Vagina (tissue), 2 donors: Measurements from ENCODE around the gene URB2. TPM values are rescaled to one million over a fixed set of nuclear protein-coding genes. Genes with fewer than 3 reads are reported as not detected.
A peak's percentile ranks its signal among the peaks of the same experiment; 100 is the strongest.
"Not testable (repeated sequence)": the region's sequence is repeated elsewhere in the genome, so short reads cannot be mapped to it uniquely, and the experiment has no call there.

Experiments
- DNase-seq, 2 donors: peaks; one replicate each; pipeline ENCODE4 v3.0.0-alpha.2; 2017; ENCODE audit errors: extremely low spot score in 2 of 2
- H3K27ac ChIP-seq: fragments of 200-600 bp; sonication (generic); one replicate; pipeline ENCODE4 v1.5.1; 2019
- H3K27me3 ChIP-seq: fragments of 200-600 bp; sonication (generic); one replicate; pipeline ENCODE4 v1.5.1; 2019
- H3K36me3 ChIP-seq, 2 donors: fragments of 200-600 bp; sonication (generic); one replicate each; pipeline ENCODE4 v1.5.1; 2017 to 2019
- H3K4me1 ChIP-seq: fragments of 200-600 bp; sonication (generic); one replicate; pipeline ENCODE4 v1.5.1; 2019
- H3K4me3 ChIP-seq, 2 donors: fragments of 200-600 bp; sonication (generic); 1 replicate in 1 of 2; 2 replicates in 1 of 2; pipeline ENCODE4 v1.5.1; 2016 to 2019
- H3K9me3 ChIP-seq: fragments of 200-600 bp; sonication (generic); one replicate; pipeline ENCODE4 v1.5.1; 2019
- CTCF ChIP-seq, 3 experiments: fragments of 450-650 bp in 2 of 3; fragments of 200-600 bp in 1 of 3; sonication (generic) in 1 of 3; IDR thresholded peaks; one replicate each; pipeline ENCODE4 v1.5.1; 2017 to 2019; ENCODE audit warnings: antibody characterized with exemption in 3 of 3, mild to moderate bottlenecking in 2 of 3, moderate library complexity in 2 of 3
- POLR2A ChIP-seq, 2 donors: fragments of 450-650 bp; IDR thresholded peaks; one replicate each; pipeline ENCODE4 v1.6.1; 2017; ENCODE audit warnings: antibody characterized with exemption in 2 of 2, mild to moderate bottlenecking in 2 of 2, moderate library complexity in 2 of 2
- POLR2AphosphoS5 ChIP-seq, 2 donors: sonication (generic); formaldehyde crosslinking; IDR thresholded peaks; one replicate each; pipeline ENCODE4 v1.9.0; 2017; ENCODE audit warnings: antibody characterized with exemption in 2 of 2, mild to moderate bottlenecking in 2 of 2, low read depth in 1 of 2; ENCODE audit not compliant: insufficient read depth in 1 of 2
- intact Hi-C: fragments of 100-400 bp; cut with DNase I; formaldehyde crosslinking; loops from one replicate; pipeline ENCODE4 v1.15.1; 2023
- total RNA-seq: library from RNA; depleted of rRNA; stranded (reverse); fragments of >200 nt; gene quantifications from one replicate; pipeline ENCODE4 v1.2.3, GENCODE V29; 2016

The URB2 gene
- total RNA-seq, 1 donor from 2014 or later, result 9.3 TPM

DNA sequence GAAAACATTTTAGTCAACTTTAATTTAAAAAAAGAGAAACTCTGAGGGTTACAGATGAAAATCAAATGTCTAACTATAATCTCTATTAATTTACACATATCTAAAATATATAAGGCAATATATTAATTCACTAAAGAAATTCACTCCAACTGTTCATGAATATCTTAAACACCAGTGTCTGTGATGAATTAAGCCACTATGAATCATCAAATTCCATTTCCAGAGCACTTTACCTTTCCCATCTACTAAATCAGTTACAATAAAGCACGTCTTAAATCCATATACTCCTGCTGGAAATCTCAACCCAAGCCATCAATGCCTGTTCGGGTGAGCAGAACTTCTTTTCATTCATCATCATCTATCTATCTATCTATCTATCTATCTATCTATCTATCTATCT lies 4.4 kb upstream of the URB2 start:
- Histone ChIP-seq H3K9me3 (no peaks in the 10 kb centered on the region), H3K4me1 (peaks cover 38% of the 10 kb centered on the region), H3K27ac (no peak overlapping the region), H3K27me3 (no peaks in the 10 kb centered on the region), H3K4me3 (no peak overlapping the region), H3K36me3 (no peaks in the 10 kb centered on the region)
- intact Hi-C loops, result no loop called here
- TF ChIP-seq POLR2A (IDR thresholded peaks at IDR 0.05), result no peak
- no peak for TF ChIP-seq CTCF (IDR thresholded peaks at IDR 0.05)
- no peak for TF ChIP-seq POLR2AphosphoS5 (IDR thresholded peaks at IDR 0.05; ENCODE audit: insufficient read depth in 1 of 2, low read depth in 1 of 2)
- no peak for DNase-seq

DNA sequence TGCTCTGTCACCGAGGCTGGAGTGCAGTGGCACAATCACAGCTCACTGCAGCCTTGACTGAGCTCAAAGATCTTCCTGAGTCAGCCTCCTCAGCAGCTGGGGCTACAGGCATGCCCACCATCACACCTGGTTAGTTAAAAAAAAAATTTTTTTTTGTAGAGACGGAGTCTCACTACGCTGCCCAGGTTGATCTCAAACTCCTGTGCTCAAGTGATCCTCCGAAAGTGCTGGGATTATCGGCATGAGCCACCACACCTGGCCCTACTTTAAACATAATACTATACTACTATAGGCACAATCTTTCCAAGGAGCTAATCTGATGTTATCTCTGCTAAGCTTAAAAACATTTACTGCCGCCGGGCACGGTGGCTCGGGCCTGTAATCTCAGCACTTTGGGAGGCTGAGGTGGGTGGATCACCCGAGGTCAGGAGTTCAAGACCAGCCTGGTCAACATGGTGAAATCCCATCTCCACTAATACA lies 3.4 kb upstream of the URB2 start:
- DNase-seq, H3K27ac ChIP-seq, H3K4me3 ChIP-seq, H3K9me3 ChIP-seq, H3K27me3 ChIP-seq, intact Hi-C loops, H3K36me3 ChIP-seq: not testable (repeated sequence)
- peaks cover 47% of the 10 kb centered on the region for H3K4me1 ChIP-seq

DNA sequence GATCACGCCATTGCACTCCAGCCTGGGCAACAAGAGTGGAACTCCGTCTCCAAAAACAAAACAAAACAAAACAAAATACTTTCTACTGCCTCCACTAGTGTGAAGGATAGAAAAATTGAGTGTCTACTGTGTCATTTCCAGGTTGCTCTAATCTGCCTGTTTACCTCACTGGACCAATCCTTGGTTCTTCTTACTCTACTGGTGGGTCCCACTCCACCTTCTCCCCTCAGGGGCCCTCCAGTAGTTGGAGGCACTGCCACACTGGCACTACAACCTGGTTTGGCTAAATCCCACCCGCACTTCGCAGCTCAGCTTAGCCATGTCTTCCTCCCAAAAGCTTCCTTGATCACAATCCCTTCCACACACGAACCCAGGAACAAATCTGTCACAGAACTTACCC lies 2.8 kb upstream of the URB2 start:
- Histone ChIP-seq H3K4me3 (no peak overlapping the region), H3K36me3 (no peaks in the 10 kb centered on the region), H3K4me1 (peaks cover 47% of the 10 kb centered on the region), H3K27ac (no peak overlapping the region), H3K9me3 (no peaks in the 10 kb centered on the region), H3K27me3 (no peaks in the 10 kb centered on the region)
- no peak for DNase-seq
- no peak for TF ChIP-seq POLR2A (IDR thresholded peaks at IDR 0.05)
- no peak for TF ChIP-seq POLR2AphosphoS5 (IDR thresholded peaks at IDR 0.05; ENCODE audit: insufficient read depth in 1 of 2, low read depth in 1 of 2)
- TF ChIP-seq CTCF (IDR thresholded peaks at IDR 0.05), result no peak
- intact Hi-C loops, result no loop called here

DNA sequence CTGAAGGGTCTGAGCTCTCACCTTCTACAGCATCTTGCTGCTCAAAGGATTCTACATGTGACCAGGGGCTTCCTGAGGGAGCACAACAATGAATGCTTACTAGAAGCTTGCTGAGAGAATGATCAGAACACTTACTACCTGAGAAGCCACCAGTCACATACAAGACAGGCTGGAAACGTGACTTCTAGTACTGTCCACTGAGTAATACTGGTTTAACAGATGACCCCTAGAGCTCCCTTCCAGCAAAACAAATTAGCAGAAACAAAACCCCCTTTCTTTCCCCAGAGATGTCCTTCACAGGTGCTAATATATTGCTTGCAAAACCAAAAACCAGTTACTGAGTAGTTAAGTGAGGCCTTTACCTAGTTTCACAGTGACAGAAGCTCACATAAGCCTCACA lies 2.2 kb upstream of the URB2 start:
- intact Hi-C loops, result no loop called here
- Histone ChIP-seq H3K4me3 (no peak overlapping the region), H3K27ac (no peak overlapping the region), H3K27me3 (no peaks in the 10 kb centered on the region), H3K4me1 (peaks cover 47% of the 10 kb centered on the region), H3K9me3 (no peaks in the 10 kb centered on the region), H3K36me3 (no peaks in the 10 kb centered on the region)
- no peak for TF ChIP-seq POLR2A (IDR thresholded peaks at IDR 0.05)
- no peak for TF ChIP-seq CTCF (IDR thresholded peaks at IDR 0.05)
- no peak for TF ChIP-seq POLR2AphosphoS5 (IDR thresholded peaks at IDR 0.05; ENCODE audit: insufficient read depth in 1 of 2, low read depth in 1 of 2)
- no peak for DNase-seq

DNA sequence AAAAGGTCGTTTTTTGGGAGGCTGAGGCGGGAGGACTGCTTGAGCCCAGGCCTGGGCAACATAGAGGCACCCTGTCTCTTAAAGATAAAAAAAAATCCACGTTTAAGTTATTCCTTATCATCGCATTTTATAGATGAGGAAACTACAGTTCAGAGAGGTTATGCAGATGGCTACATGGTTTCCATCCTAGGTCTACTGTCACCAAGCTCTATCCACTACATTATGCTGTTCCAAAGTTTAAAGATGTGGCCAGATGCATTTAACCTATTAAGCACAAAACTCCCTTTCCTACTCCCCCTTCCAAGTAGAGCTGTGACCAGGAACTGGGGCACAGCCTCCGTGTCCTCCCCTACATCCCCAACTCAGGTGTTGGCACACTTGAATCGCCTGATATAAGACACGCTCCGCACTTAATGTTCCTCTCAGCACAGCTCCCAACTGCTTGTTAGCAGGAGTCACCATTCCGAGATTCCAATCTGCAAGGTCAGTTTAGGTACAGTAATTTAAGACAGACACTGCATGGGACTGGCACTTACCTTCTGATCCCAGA lies 1.5 kb upstream of the URB2 start:
- Histone ChIP-seq H3K27ac (peak overlapping the region; percentile 28), H3K36me3 (no peaks in the 10 kb centered on the region), H3K4me3 (peak overlapping the region; percentile 81 to 93), H3K4me1 (peaks cover 47% of the 10 kb centered on the region), H3K9me3 (no peaks in the 10 kb centered on the region), H3K27me3 (no peaks in the 10 kb centered on the region)
- intact Hi-C loops, result no loop called here
- DNase-seq, result no peak
- no peak for TF ChIP-seq POLR2AphosphoS5 (IDR thresholded peaks at IDR 0.05; ENCODE audit: insufficient read depth in 1 of 2, low read depth in 1 of 2)

DNA sequence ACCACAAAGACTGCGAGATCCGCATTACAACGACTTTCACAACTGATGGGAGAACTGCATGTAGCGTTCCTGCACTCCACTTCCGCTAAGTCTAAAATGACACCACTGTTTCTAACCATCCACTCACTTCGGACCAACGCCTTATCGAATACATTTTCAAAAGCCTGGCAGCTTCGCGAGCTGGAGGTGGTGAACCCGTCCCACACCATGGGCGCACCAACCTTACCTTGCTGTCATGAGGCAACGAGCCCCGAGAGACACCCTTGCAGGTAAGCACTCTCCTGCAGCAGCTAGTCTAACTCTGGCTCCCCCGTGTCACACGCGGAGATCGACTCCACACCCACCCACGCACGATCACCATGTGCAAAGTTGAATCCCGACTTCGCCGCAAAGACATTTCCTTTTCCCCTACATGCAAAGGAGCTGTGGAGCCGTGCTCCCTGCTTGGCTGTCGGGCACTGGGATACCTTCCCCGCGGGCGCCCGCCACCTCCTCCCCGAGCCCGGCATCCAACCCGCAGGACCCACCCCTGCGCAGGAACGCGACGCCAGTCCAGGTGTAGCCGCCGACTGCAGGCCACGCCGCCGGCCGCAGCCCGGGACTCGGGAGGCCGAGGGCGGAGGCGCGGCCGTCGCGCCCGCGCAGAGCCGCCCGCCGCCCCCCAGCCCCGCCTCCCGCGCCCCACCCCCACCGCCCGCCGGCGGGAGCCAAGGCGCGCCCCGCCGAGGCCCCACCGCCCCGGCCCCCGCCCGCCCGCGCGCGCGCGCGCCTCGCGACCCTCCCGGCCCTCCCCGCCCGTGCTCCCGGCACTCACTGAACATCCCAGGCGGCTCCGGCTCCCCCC lies 754 bp upstream of the URB2 start:
- H3K4me1 ChIP-seq, result peaks cover 47% of the 10 kb centered on the region
- TF ChIP-seq POLR2AphosphoS5 (IDR thresholded peaks at IDR 0.05; ENCODE audit: insufficient read depth in 1 of 2, low read depth in 1 of 2) (no peak), CTCF (IDR thresholded peaks at IDR 0.05) (no peak), POLR2A (IDR thresholded peaks at IDR 0.05) (no peak)
- intact Hi-C loops, result no loop called here

More for the DNA sequence above, 754 bp upstream of the URB2 start:
- Histone ChIP-seq H3K27me3 (no peaks in the 10 kb centered on the region), H3K4me3 (peak overlapping the region; percentile 81 to 93), H3K9me3 (no peaks in the 10 kb centered on the region), H3K36me3 (no peaks in the 10 kb centered on the region), H3K27ac (peak overlapping the region; percentile 88)
- DNase-seq, result no peak
